ENCODE measurements around the gene EMC6.

Gene EMC6

DNA sequence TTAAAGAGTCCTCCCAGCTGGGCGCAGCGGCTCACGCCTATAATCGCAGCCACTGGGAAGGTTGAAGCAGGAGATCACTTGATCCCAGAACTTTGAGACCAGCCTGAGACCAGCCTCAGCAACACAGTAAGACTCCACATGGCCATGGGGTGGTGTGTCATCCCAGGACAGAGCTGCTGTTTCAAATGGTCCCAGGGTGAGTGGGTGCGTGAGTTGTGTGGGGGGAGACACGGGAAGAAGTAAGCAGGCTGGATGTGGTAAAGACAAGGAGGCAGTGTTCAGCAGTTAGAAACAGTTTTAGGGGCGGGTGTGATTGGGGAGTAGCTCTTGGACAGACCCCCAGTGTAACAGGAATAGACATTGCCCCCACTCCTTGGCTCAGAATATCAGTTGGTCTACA, 36.3 kb upstream of the EMC6 start:
- no peak overlapping the region for H3K4me3 ChIP-seq (ENCODE audit: low read depth, low read length)
- in situ Hi-C loops (cut with HindIII; ENCODE audit: low sequenced_read_pairs) = no loop called here
- TF ChIP-seq, protein P1, sequence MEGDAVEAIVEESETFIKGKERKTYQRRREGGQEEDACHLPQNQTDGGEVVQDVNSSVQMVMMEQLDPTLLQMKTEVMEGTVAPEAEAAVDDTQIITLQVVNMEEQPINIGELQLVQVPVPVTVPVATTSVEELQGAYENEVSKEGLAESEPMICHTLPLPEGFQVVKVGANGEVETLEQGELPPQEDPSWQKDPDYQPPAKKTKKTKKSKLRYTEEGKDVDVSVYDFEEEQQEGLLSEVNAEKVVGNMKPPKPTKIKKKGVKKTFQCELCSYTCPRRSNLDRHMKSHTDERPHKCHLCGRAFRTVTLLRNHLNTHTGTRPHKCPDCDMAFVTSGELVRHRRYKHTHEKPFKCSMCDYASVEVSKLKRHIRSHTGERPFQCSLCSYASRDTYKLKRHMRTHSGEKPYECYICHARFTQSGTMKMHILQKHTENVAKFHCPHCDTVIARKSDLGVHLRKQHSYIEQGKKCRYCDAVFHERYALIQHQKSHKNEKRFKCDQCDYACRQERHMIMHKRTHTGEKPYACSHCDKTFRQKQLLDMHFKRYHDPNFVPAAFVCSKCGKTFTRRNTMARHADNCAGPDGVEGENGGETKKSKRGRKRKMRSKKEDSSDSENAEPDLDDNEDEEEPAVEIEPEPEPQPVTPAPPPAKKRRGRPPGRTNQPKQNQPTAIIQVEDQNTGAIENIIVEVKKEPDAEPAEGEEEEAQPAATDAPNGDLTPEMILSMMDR (IDR thresholded peaks at IDR 0.05; ENCODE audit: low read depth, low read length) = no peak
- DNase-seq (ENCODE audit: low read depth, low spot score) = no peak

DNA sequence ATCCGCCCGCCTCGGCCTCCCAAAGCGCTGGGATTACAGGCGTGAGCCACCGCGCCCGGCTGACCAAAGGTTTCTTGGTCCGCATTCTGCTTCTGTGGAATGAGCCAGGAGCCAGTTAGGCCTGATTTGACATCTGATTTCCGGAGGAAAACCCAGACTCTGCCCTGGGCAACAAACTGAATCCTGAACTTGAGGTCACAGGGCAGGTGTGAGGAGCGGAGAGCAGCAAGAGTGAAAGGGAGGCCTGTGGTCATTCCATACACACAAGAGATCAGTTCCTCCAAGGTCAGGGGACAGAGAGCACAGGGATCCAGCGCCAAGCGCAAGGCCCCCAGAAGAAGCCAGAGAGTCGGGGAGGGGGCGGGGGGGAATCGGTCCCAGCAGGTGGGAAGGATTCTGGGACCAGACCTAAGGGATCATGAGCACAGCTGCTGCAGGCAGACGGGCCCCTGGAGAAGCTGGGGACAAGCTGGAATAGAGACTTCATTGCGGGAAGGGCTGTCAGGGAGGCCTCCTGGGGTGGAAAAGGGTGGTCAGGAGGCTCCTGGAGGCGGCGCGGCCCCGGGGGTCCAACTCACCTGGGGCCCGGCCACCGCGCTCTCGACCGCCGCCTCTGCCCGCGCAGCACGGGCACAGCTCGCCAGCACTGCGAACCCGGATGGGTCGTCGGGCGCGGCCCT, 33.0 kb upstream of the EMC6 start:
- TF ChIP-seq, protein P1 (IDR thresholded peaks at IDR 0.05; ENCODE audit: low read depth, low read length) = no peak
- peak overlapping the region; percentile 76 for H3K4me3 ChIP-seq (ENCODE audit: low read depth, low read length)
- no peak for DNase-seq (ENCODE audit: low read depth, low spot score)
- in situ Hi-C loops (cut with HindIII; ENCODE audit: low sequenced_read_pairs) = no loop called here

DNA sequence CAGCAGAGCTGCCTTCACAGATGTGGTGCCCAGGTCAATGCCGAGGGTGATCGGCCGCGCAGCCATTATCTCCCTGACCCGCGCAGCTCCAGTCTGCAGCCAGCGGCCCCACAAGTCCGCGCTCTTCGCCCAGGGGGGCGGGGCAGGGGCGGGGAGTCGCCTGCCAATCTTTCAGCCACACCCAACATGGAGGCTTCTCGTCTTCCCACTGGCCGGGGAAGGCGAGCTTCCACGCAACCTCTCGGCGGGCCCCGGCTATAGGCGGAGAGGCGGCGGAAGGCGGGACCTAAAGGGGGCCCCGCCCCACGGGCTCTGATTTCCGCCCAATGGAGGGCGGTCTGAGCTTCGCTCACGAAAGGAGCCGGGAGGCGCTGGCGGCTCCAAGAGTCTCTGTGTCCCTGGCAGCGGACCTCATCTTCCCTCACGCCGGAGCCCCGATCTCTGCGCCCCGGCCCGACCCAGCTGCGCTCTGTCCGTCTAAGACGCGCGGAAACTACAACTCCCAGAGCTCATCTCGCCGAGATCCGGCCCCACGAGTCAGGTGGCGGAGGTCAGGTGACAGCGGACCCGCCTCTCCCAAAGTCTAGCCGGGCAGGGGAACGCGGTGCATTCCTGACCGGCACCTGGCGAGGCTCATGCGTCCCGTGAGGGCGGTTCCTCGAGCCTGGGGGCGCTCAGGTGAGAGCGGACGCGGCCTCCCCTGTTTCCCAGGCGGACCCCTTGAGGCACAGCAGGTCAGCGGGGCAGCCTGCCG, 32.3 kb upstream of the EMC6 start, which contains the start of the genes CTNS and SHPK:
CTNS (plus strand) TSS at position 607 of the 754 bp plus-strand sequence. CDS start 3,447 bp downstream, outside the sequence.
SHPK (minus strand) TSS at position 97 of the 754 bp plus-strand sequence; CDS start at position 66, 31 bp downstream.
- peak; percentile 98 for DNase-seq (ENCODE audit: low read depth, low spot score)
- peak within 1 kb of the TSS; percentile 76 for H3K4me3 ChIP-seq (ENCODE audit: low read depth, low read length)
- TF ChIP-seq, protein P1 (IDR thresholded peaks at IDR 0.05; ENCODE audit: low read depth, low read length) = no peak
- in situ Hi-C loops (cut with HindIII; ENCODE audit: low sequenced_read_pairs) = no loop called here

DNA sequence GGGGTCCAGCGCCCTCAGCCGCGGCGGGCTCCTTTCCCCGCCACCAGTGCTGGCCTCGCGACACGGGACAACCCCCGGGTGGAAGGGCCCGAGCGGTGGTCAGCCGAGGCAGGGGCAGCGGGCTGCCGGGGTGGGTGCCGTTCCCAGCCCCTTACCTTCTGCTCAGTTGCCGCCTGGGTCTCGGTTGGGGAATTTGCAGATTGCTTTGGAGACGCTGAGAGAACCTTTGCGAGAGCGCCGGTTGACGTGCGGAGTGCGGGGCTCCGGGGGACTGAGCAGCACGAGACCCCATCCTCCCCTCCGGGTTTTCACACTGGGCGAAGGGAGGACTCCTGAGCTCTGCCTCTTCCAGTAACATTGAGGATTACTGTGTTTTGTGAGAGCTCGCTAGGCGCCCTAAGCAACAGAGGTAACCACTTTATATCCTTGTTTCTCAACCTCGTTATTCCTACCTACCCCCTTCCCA, 31.7 kb upstream of the EMC6 start:
- TF ChIP-seq, protein P1 (IDR thresholded peaks at IDR 0.05; ENCODE audit: low read depth, low read length) = no peak
- in situ Hi-C loops (cut with HindIII; ENCODE audit: low sequenced_read_pairs) = no loop called here
- H3K4me3 ChIP-seq (ENCODE audit: low read depth, low read length) = peak overlapping the region; percentile 76
- DNase-seq (ENCODE audit: low read depth, low spot score) = no peak

DNA sequence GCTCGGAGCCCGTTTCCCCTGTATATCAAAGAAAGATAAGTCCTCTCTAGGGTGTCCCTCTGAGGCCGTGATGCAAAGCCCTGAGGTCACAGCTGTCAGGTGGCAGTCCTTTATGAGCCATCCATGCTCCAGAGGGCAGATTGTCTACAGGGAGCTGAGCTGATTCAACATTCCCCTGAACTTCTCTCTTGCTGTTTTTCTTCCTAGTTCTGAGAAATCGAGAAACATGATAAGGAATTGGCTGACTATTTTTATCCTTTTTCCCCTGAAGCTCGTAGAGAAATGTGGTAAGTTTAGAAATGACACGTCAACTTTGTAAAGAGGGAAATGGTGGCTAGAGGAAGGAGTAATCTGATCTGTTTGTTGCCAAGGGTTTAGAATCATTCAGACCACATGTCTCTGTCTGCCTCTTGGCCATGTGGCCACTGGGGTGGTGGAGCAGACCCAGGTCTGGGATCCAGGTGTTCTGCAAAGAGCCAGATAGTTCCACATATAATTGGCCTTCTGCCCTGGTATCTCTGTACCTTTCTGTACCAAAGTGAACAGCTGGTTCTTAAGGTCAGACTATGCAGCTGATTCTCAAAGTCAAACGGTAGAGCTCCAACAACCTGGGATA, 28.5 kb upstream of the EMC6 start:
- in situ Hi-C loops (cut with HindIII; ENCODE audit: low sequenced_read_pairs) = no loop called here
- no peak overlapping the region for H3K4me3 ChIP-seq (ENCODE audit: low read depth, low read length)
- TF ChIP-seq, protein P1 (IDR thresholded peaks at IDR 0.05; ENCODE audit: low read depth, low read length) = no peak
- peak; percentile 47 for DNase-seq (ENCODE audit: low read depth, low spot score)

DNA sequence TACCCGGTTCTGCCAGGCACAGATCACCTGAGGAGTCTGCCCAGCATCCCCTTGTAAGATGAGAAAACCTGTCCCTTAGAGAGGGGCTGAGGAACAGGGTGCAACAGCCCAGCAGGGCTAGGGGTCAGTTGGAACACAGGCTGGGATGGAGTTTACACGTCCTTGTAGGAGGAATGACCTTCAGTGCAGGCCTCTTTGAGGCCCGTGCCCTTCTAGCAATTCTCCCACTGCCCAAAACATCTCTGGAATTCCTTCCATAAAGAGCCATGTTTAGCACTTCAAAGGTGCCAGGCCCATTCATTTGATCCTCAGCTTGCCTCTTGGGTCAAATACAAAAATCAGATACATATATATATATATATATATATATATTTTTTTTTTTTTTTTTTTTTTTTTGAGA, 27.6 kb upstream of the EMC6 start:
- no peak overlapping the region for H3K4me3 ChIP-seq (ENCODE audit: low read depth, low read length)
- in situ Hi-C loops (cut with HindIII; ENCODE audit: low sequenced_read_pairs) = no loop called here
- TF ChIP-seq, protein P1 (IDR thresholded peaks at IDR 0.05; ENCODE audit: low read depth, low read length) = no peak
- DNase-seq (ENCODE audit: low read depth, low spot score) = no peak

Measured in astrocyte of the spinal cord (primary cell).